ENCODE data around the gene NAV2. TPM values are rescaled to one million over a fixed set of nuclear protein-coding genes. Genes with fewer than 3 reads are reported as not detected.

Gene NAV2
- total RNA-seq, 1 experiment from 2014 or later = 22.7 TPM

GRCh38 chr11:20068691-20069090 is 356.1 kb downstream of the NAV2 start:
- no peak for DNase-seq (ENCODE audit: low read depth, low spot score)
- intact Hi-C loops (cut with micrococcal nuclease; ENCODE audit: unreplicated experiment) = no loop called here
- TF ChIP-seq REST (IDR thresholded peaks at IDR 0.05; ENCODE audit: insufficient read depth in 1 of 2, low read depth in 2 of 2, low read length in 1 of 2) = no peak
- TF ChIP-seq TCF7L2 (IDR thresholded peaks at IDR 0.05; ENCODE audit: low read depth, low read length) = no peak
- no peak for TF ChIP-seq SIN3A (IDR thresholded peaks at IDR 0.05; ENCODE audit: borderline replicate concordance, insufficient read depth, low read depth, low read length)
- no peak for TF ChIP-seq CTCF (IDR thresholded peaks at IDR 0.05)
- TF ChIP-seq POLR2AphosphoS5 (IDR thresholded peaks at IDR 0.05; ENCODE audit: low read depth, low read length) = no peak
- H3K36me3 ChIP-seq (ENCODE audit: control insufficient read depth, insufficient read depth, low read length) = no peaks in the 10 kb centered on the region
- no peaks in the 10 kb centered on the region for H3K27me3 ChIP-seq (ENCODE audit: control insufficient read depth, insufficient read depth, low read length)
- ChIA-PET POLR2A (no interaction called here), CTCF (no interaction called here)
- H3K9me3 ChIP-seq (ENCODE audit: control insufficient read depth, insufficient read depth, low read depth, low read length) = no peaks in the 10 kb centered on the region
- no peak overlapping the region for H3K27ac ChIP-seq (ENCODE audit: low read length)
- in situ Hi-C loops (cut with HindIII; ENCODE audit: low pct_unique_long_range_greater_than_20kb, low sequenced_read_pairs) = no loop called here
- H3K4me1 ChIP-seq (ENCODE audit: control insufficient read depth, insufficient read depth, low read length) = peaks cover 10% of the 10 kb centered on the region; the same call in 1 of the 2 replicates
- no peak overlapping the region for H3K4me3 ChIP-seq (ENCODE audit: low read depth in 2 of 2, low read length in 2 of 2)
- no TSS peak for BruUV-seq (replicated peaks)
- no peak; the same call in 1 of the 2 replicates for ATAC-seq

- no TSS peak for BruUV-seq (replicated peaks)
- POLR2A ChIA-PET = no interaction called here
- peak; percentile 65 for ATAC-seq
- Histone ChIP-seq H3K27me3 (ENCODE audit: control insufficient read depth, insufficient read depth, low read length) (no peaks in the 10 kb centered on the region), H3K4me1 (ENCODE audit: control insufficient read depth, insufficient read depth, low read length) (peaks cover 10% of the 10 kb centered on the region; the same call in 1 of the 2 replicates), H3K9me3 (ENCODE audit: control insufficient read depth, insufficient read depth, low read depth, low read length) (no peaks in the 10 kb centered on the region), H3K36me3 (ENCODE audit: control insufficient read depth, insufficient read depth, low read length) (no peaks in the 10 kb centered on the region), H3K27ac (ENCODE audit: low read length) (no peak overlapping the region), H3K4me3 (ENCODE audit: low read depth in 2 of 2, low read length in 2 of 2) (no peak overlapping the region)
- intact Hi-C loops (cut with micrococcal nuclease; ENCODE audit: unreplicated experiment) = no loop called here
- 0 out of 2 replicates have a peak, but pooled peaks have one; percentile 42 for TF ChIP-seq POLR2AphosphoS5 (IDR thresholded peaks at IDR 0.05; ENCODE audit: low read depth, low read length)
- peak; percentile 71; the same call in 1 of the 2 replicates for TF ChIP-seq TCF7L2 (IDR thresholded peaks at IDR 0.05; ENCODE audit: low read depth, low read length)
- no peak for TF ChIP-seq REST (IDR thresholded peaks at IDR 0.05; ENCODE audit: insufficient read depth in 1 of 2, low read depth in 2 of 2, low read length in 1 of 2)
- DNase-seq (ENCODE audit: low read depth, low spot score) = no peak
- in situ Hi-C loops (cut with HindIII; ENCODE audit: low pct_unique_long_range_greater_than_20kb, low sequenced_read_pairs) = no loop called here
- CTCF ChIA-PET = no interaction called here
Measured at GRCh38 chr11:20070459-20070858, 357.8 kb downstream of the NAV2 start.
